ENCODE data around the gene LRIG1. TPM values are rescaled to one million over a fixed set of nuclear protein-coding genes. Genes with fewer than 3 reads are reported as not detected.

Gene LRIG1
- total and polyA plus RNA-seq, 2 of the 8 experiments (the other 6 are each of a cell fraction or from before 2014, with no cell fraction given): 78.1 to 88.7 TPM

- no peak for TF ChIP-seq CHD7 (IDR thresholded peaks at IDR 0.05; ENCODE audit: insufficient replicate concordance, low read length)
- TF ChIP-seq KDM4A (IDR thresholded peaks at IDR 0.05; ENCODE audit: low read depth, low read length, severe bottlenecking): no peak
- TF ChIP-seq PHF8 (conservative IDR thresholded peaks at IDR 0.05; ENCODE audit: low read depth, low read length): no peak
- TF ChIP-seq CBX8 (IDR thresholded peaks at IDR 0.05; ENCODE audit: borderline replicate concordance, low read depth, low read length): no peak
- TF ChIP-seq TEAD4 (IDR thresholded peaks at IDR 0.05; ENCODE audit: low read depth, low read length): no peak
- TF ChIP-seq POLR2AphosphoS5 (IDR thresholded peaks at IDR 0.05; ENCODE audit: low read depth, low read length): no peak
- no peak for TF ChIP-seq RXRA (IDR thresholded peaks at IDR 0.05; ENCODE audit: insufficient read depth, low read depth, low read length)
- TF ChIP-seq SP1 (IDR thresholded peaks at IDR 0.05; ENCODE audit: low read depth, low read length): no peak
- no peak for TF ChIP-seq USF2 (IDR thresholded peaks at IDR 0.05; ENCODE audit: low read length)
- TF ChIP-seq BCL11A (IDR thresholded peaks at IDR 0.05; ENCODE audit: low read depth in 2 of 2, low read length in 2 of 2): no peak
Observed at GRCh38 chr3:66376568-66376967, 124.3 kb downstream of the LRIG1 start (continued).
